GM12878 (cell line): ENCODE measurements around the gene ATP5F1D. TPM values are rescaled to one million over a fixed set of nuclear protein-coding genes. Genes with fewer than 3 reads are reported as not detected.
A peak's percentile ranks its signal among the peaks of the same experiment; 100 is the strongest.

Experiments used
- ATF2 ChIP-seq: IDR thresholded peaks from 2 replicates; pipeline ENCODE4 v1.6.1; 2012; ENCODE audit warnings: low read length, inconsistent platforms
- ATF3 ChIP-seq: IDR thresholded peaks from 2 replicates; pipeline ENCODE4 v1.6.1; 2011; ENCODE audit warnings: low read depth, mild to moderate bottlenecking, low read length, moderate library complexity, borderline replicate concordance; ENCODE audit errors: extremely low read depth
- BRCA1 ChIP-seq: IDR thresholded peaks from 2 replicates; pipeline ENCODE4 v1.6.1; 2011; ENCODE audit warnings: low read depth, low read length, improper control_type of control experiment
- ETV6 ChIP-seq, 2 experiments: fragments of 450-650 bp in 1 of 2; IDR thresholded peaks in 1 of 2; conservative IDR thresholded peaks in 1 of 2; 2 replicates each; pipeline ENCODE4 v1.6.1; 2014; ENCODE audit warnings: antibody characterized with exemption in 1 of 2, borderline replicate concordance in 1 of 2, low read depth in 1 of 2, mild to moderate bottlenecking in 1 of 2, moderate library complexity in 1 of 2
- IKZF2 ChIP-seq, 2 experiments: fragments of 450-650 bp; IDR thresholded peaks; 2 replicates each; pipeline ENCODE4 v1.6.1; 2017; ENCODE audit warnings: mild to moderate bottlenecking in 2 of 2, moderate library complexity in 2 of 2
- JUND ChIP-seq: IDR thresholded peaks from 2 replicates; pipeline ENCODE4 v1.6.1; 2012; ENCODE audit warnings: low read depth, mild to moderate bottlenecking, low read length, improper control_type of control experiment, moderate library complexity
- MXI1 ChIP-seq: fragments of 150-350 bp; IDR thresholded peaks from 2 replicates; pipeline ENCODE4 v1.6.1; 2011; ENCODE audit warnings: low read depth, mild to moderate bottlenecking, inconsistent platforms, low read length, improper control_type of control experiment
- NKRF ChIP-seq: fragments of 450-650 bp; conservative IDR thresholded peaks from 2 replicates; pipeline ENCODE4 v1.6.1; 2017; ENCODE audit warnings: mild to moderate bottlenecking, moderate library complexity
- NR2C2 ChIP-seq: IDR thresholded peaks from 2 replicates; pipeline ENCODE4 v1.6.1; 2011; ENCODE audit warnings: borderline replicate concordance, low read depth; ENCODE audit not compliant: control insufficient read depth, insufficient read length
- POLR2AphosphoS5 ChIP-seq: IDR thresholded peaks from 2 replicates; pipeline ENCODE4 v1.6.1; 2011; ENCODE audit warnings: mild to moderate bottlenecking, low read length, inconsistent platforms
- RELA ChIP-seq: fragments of 450-650 bp; IDR thresholded peaks from 2 replicates; pipeline ENCODE4 v1.8.0; 2014; ENCODE audit warnings: borderline replicate concordance; ENCODE audit not compliant: partially characterized antibody
- REST ChIP-seq: IDR thresholded peaks from 2 replicates; pipeline ENCODE4 v1.6.1; 2012; ENCODE audit warnings: mild to moderate bottlenecking, low read depth, low read length
- STAT3 ChIP-seq: IDR thresholded peaks from 2 replicates; pipeline ENCODE4 v1.6.1; 2011; ENCODE audit warnings: low read depth, low read length, improper control_type of control experiment
- TCF3 ChIP-seq: IDR thresholded peaks from 2 replicates; pipeline ENCODE4 v1.6.1; 2012; ENCODE audit warnings: low read depth, mild to moderate bottlenecking, low read length, borderline replicate concordance; ENCODE audit not compliant: insufficient read depth
- ZBTB40 ChIP-seq: fragments of 450-650 bp; IDR thresholded peaks from 2 replicates; pipeline ENCODE4 v1.6.1; 2016; ENCODE audit warnings: mild to moderate bottlenecking, moderate library complexity, borderline replicate concordance
- polyA plus RNA-seq, 11 experiments: library from polyadenylated mRNA; depleted of rRNA in 4 of 11; unstranded in 6 of 11; stranded (reverse) in 5 of 11; fragments of >200 nt; fragmentation: Nextera tagmentation in 4 of 11; fragmentation: Illumina TruSeq in 1 of 11; extraction: Ambion mirVana in 4 of 11; extraction: Trizol in 1 of 11; gene quantifications; 1 replicate in 1 of 11; 2 replicates in 10 of 11; pipeline versions ENCODE4 v1.2.1 to v1.2.3, GENCODE V29; 2011 to 2016; ENCODE audit warnings: inconsistent platforms in 2 of 11, missing spikeins in 2 of 11, low read depth in 1 of 11
- total RNA-seq, 4 experiments: library from RNA; depleted of rRNA in 3 of 4; stranded (reverse); fragments of >200 nt in 3 of 4; fragmentation: Illumina TruSeq in 1 of 4; extraction: Trizol in 1 of 4; gene quantifications; 2 replicates each; pipeline versions ENCODE4 v1.2.1 to v1.2.3, GENCODE V29; 2013 to 2021

The ATP5F1D gene
- total and polyA plus RNA-seq, 10 of the 15 experiments (the other 5 are each of a cell fraction or from before 2014, with no cell fraction given) = 7.2 to 357 (median 49.5) TPM

GRCh38 chr19:1241417-1242095, at the start of gene ATP5F1D (continued):
- no peak for TF ChIP-seq REST
- 0 out of 2 replicates have a peak, but pooled peaks have one; percentile 7 for TF ChIP-seq TCF3
- no peak for TF ChIP-seq NR2C2
- TF ChIP-seq NKRF = peak; percentile 93
- TF ChIP-seq ATF2 = no peak
- no peak for TF ChIP-seq BRCA1
- no peak for TF ChIP-seq IKZF2 (IDR thresholded peaks at IDR 0.05)
- no peak for TF ChIP-seq STAT3
- TF ChIP-seq JUND = no peak
- peak; percentile 83 for TF ChIP-seq RELA
- TF ChIP-seq MXI1 = peak; percentile 81
- no peak for TF ChIP-seq ETV6 (conservative IDR thresholded peaks at IDR 0.05 in 1 of 2, IDR thresholded peaks at IDR 0.05 in 1 of 2; ENCODE audit: borderline replicate concordance in 1 of 2, low read depth in 1 of 2)
- no peak for TF ChIP-seq POLR2AphosphoS5
- TF ChIP-seq ATF3 = peak; percentile 37; the same call in 1 of the 2 replicates
- TF ChIP-seq ZBTB40 = no peak; the same call in 1 of the 2 replicates
